HG03060 (cell line): Measurements from ENCODE around the gene ZNF366.

Experiments
- ATAC-seq: cut with Tn5 transposase; IDR thresholded peaks from one replicate; pipeline ENCODE4 v1.9.1; 2021; ENCODE audit warnings: low read depth, moderate number of reproducible peaks; ENCODE audit not compliant: unreplicated experiment

ZNF366 gene

GRCh38 chr5:72468606-72469005, 38.6 kb downstream of the ZNF366 start:
- no peak for ATAC-seq

GRCh38 chr5:72468024-72468423, 39.2 kb downstream of the ZNF366 start:
- no peak for ATAC-seq

- ATAC-seq: no peak
These were observed 39.7 kb downstream of the ZNF366 start for GRCh38 chr5:72467461-72467860.

- peak; percentile 55 for ATAC-seq
These were observed 41.3 kb downstream of the ZNF366 start for GRCh38 chr5:72465601-72466563.

- ATAC-seq: no peak
These were observed 42.1 kb downstream of the ZNF366 start for GRCh38 chr5:72465066-72465465.

GRCh38 chr5:72464071-72464470, 43.1 kb downstream of the ZNF366 start:
- no peak for ATAC-seq

- no peak for ATAC-seq
These were observed 43.7 kb downstream of the ZNF366 start for GRCh38 chr5:72463449-72464052.

GRCh38 chr5:72460413-72460812, 46.8 kb downstream of the ZNF366 start:
- no peak for ATAC-seq

GRCh38 chr5:72459913-72460312, 47.3 kb downstream of the ZNF366 start:
- no peak for ATAC-seq

GRCh38 chr5:72459089-72459661, 48.0 kb downstream of the ZNF366 start:
- no peak for ATAC-seq

- ATAC-seq: no peak
These were observed 48.8 kb downstream of the ZNF366 start for GRCh38 chr5:72458407-72458806.

- no peak for ATAC-seq
These were observed 49.7 kb downstream of the ZNF366 start for GRCh38 chr5:72457491-72457890.

- ATAC-seq: no peak
These were observed 50.7 kb downstream of the ZNF366 start for GRCh38 chr5:72456391-72457074.

GRCh38 chr5:72455476-72455875, 51.7 kb downstream of the ZNF366 start:
- no peak for ATAC-seq

GRCh38 chr5:72454996-72455395, 52.2 kb downstream of the ZNF366 start:
- no peak for ATAC-seq

GRCh38 chr5:72453246-72453775, 53.9 kb downstream of the ZNF366 start:
- ATAC-seq: no peak

GRCh38 chr5:72452515-72453245, 54.5 kb downstream of the ZNF366 start:
- no peak for ATAC-seq

GRCh38 chr5:72451741-72452505, 55.3 kb downstream of the ZNF366 start:
- peak; percentile 71 for ATAC-seq

GRCh38 chr5:72448368-72448767, 58.8 kb downstream of the ZNF366 start:
- no peak for ATAC-seq
